OCI-LY3 (cell line): ENCODE data around the gene APBB2.

ENCODE experiments used
- H2AFZ ChIP-seq: fragments of 200-600, 300-600 bp; shearing (Covaris generic); 2 replicates; pipeline ENCODE4 v1.6.0; 2014; ENCODE audit warnings: antibody characterized with exemption, low read depth, low read length
- H3K27ac ChIP-seq: fragments of 200-600, 300-600 bp; sonication (generic); 2 replicates; pipeline ENCODE4 v1.5.1; 2014; ENCODE audit warnings: mild to moderate bottlenecking, low read length, moderate library complexity, mixed read lengths
- H3K27me3 ChIP-seq: fragments of 200-600, 300-600 bp; sonication (generic); 2 replicates; pipeline ENCODE4 v1.6.1; 2014; ENCODE audit warnings: low read depth, low read length, mixed read lengths
- H3K36me3 ChIP-seq: fragments of 200-600, 300-600 bp; sonication (generic); replicated peaks from 2 replicates; pipeline ENCODE3; 2014; ENCODE audit warnings: low read depth, low read length, mixed read lengths
- H3K4me1 ChIP-seq: fragments of 300-600, 200-600 bp; sonication (generic); 2 replicates; pipeline ENCODE4 v1.6.1; 2014; ENCODE audit warnings: low read length, mixed read lengths
- H3K4me2 ChIP-seq: fragments of 200-600, 300-600 bp; sonication (generic); 2 replicates; pipeline ENCODE4 v1.6.1; 2014; ENCODE audit warnings: low read length, mixed read lengths
- H3K4me3 ChIP-seq: fragments of 300-600, 200-600 bp; sonication (generic); 2 replicates; pipeline ENCODE4 v1.5.1; 2014; ENCODE audit warnings: antibody characterized with exemption, mild to moderate bottlenecking, low read length, moderate library complexity
- H3K79me2 ChIP-seq: fragments of 300-600, 200-600 bp; shearing (Covaris generic); 2 replicates; pipeline ENCODE4 v1.6.1; 2014; ENCODE audit warnings: mild to moderate bottlenecking, low read length, mixed read lengths
- H3K9ac ChIP-seq: fragments of 300-600, 200-600 bp; shearing (Covaris generic); 2 replicates; pipeline ENCODE4 v1.6.0; 2014; ENCODE audit warnings: mild to moderate bottlenecking, low read length, moderate library complexity
- H3K9me3 ChIP-seq: fragments of 200-600, 300-600 bp; shearing (Covaris generic); 2 replicates; pipeline ENCODE4 v1.6.1; 2014; ENCODE audit warnings: low read length, mixed read lengths; ENCODE audit not compliant: insufficient read depth
- H4K20me1 ChIP-seq: fragments of 200-600, 300-600 bp; sonication (generic); 2 replicates; pipeline ENCODE4 v1.6.1; 2016; ENCODE audit warnings: low read length, mixed read lengths; ENCODE audit not compliant: insufficient read depth
- CTCF ChIP-seq: fragments of 200-600, 300-600 bp; sonication (generic); IDR thresholded peaks from 2 replicates; pipeline ENCODE4 v1.5.1; 2014; ENCODE audit warnings: antibody characterized with exemption, low read length, low read depth
- EZH2phosphoT487 ChIP-seq: fragments of 200-600 bp; shearing (Covaris generic); IDR thresholded peaks from 2 replicates; pipeline ENCODE4 v1.6.1; 2018; ENCODE audit warnings: antibody characterized with exemption, mixed run types, low read depth

Gene APBB2

GRCh38 chr4:41185614-41186592 is 28.4 kb downstream of the APBB2 start:
- Histone ChIP-seq H3K4me2 (no peak overlapping the region), H3K27me3 (no peaks in the 10 kb centered on the region), H4K20me1 (no peaks in the 10 kb centered on the region), H3K27ac (no peak overlapping the region), H3K79me2 (no peaks in the 10 kb centered on the region), H2AFZ (no peak overlapping the region), H3K4me1 (peaks cover 10% of the 10 kb centered on the region; the same call in 1 of the 2 replicates), H3K36me3 (no peaks in the 10 kb centered on the region), H3K9ac (no peak overlapping the region), H3K4me3 (no peak overlapping the region), H3K9me3 (no peaks in the 10 kb centered on the region)
- no peak for TF ChIP-seq CTCF

DNA sequence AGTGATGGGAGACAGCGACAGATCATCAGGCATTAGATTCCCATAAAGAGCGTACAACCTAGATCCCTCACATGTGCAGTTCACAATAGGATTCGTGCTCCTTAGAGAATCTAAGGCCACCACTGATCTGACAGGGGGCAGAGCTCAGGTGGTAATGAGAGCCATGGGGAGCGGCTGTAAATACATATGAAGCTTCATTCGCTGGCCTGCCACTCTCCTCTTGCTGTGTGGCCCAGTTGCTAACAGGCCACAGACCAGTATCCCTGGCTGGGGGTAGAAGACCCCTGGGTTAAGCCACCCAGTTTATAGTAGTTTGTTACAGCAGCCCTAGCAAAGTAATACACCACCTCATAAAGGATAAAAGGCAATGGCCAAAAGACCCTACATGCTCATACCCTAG is 30.3 kb downstream of the APBB2 start:
- Histone ChIP-seq H3K9me3 (no peaks in the 10 kb centered on the region), H3K4me2 (no peak overlapping the region), H4K20me1 (no peaks in the 10 kb centered on the region), H3K27ac (no peak overlapping the region), H2AFZ (no peak overlapping the region), H3K36me3 (no peaks in the 10 kb centered on the region), H3K79me2 (no peaks in the 10 kb centered on the region), H3K9ac (no peak overlapping the region), H3K27me3 (no peaks in the 10 kb centered on the region), H3K4me1 (peaks cover 3% of the 10 kb centered on the region; the same call in 1 of the 2 replicates), H3K4me3 (no peak overlapping the region)
- TF ChIP-seq EZH2phosphoT487 (no peak), CTCF (no peak)

- no peaks in the 10 kb centered on the region for H3K4me1 ChIP-seq
- no peak overlapping the region for H2AFZ ChIP-seq
- H3K4me2 ChIP-seq, result no peak overlapping the region
- H3K36me3 ChIP-seq, result no peaks in the 10 kb centered on the region
- H3K27me3 ChIP-seq, result no peaks in the 10 kb centered on the region
- H3K4me3 ChIP-seq, result no peak overlapping the region
- no peaks in the 10 kb centered on the region for H3K79me2 ChIP-seq
- no peaks in the 10 kb centered on the region for H4K20me1 ChIP-seq
- H3K9me3 ChIP-seq, result no peaks in the 10 kb centered on the region
- no peak overlapping the region for H3K27ac ChIP-seq
- H3K9ac ChIP-seq, result no peak overlapping the region
- TF ChIP-seq EZH2phosphoT487, result no peak
- no peak for TF ChIP-seq CTCF
Observed at GRCh38 chr4:41183021-41183553, 31.3 kb downstream of the APBB2 start.

DNA sequence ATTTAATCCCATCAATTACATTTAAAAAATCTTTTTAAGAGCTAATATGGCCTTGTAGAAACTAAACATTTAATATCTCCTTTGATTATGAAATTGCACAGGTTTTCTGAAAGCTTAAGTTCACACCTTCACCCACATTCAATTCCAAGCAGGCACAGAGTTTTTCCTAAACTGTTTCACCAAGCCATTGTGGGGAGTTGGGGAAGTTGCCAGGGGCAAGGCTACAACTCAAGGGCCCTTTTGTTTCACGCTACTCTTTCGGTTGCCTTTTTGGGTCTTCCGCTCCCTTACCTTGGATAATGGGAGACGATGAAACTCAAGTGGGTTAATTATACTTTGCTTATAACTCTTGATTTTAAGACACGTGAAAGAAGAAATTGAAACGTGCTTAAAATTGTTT is 33.3 kb downstream of the APBB2 start:
- no peaks in the 10 kb centered on the region for H4K20me1 ChIP-seq
- H3K4me2 ChIP-seq, result no peak overlapping the region
- no peak overlapping the region for H3K9ac ChIP-seq
- no peak overlapping the region for H2AFZ ChIP-seq
- H3K9me3 ChIP-seq, result no peaks in the 10 kb centered on the region
- H3K79me2 ChIP-seq, result no peaks in the 10 kb centered on the region
- TF ChIP-seq EZH2phosphoT487, result no peak
- no peak for TF ChIP-seq CTCF
- H3K27ac ChIP-seq, result no peak overlapping the region
- no peaks in the 10 kb centered on the region for H3K36me3 ChIP-seq
- no peaks in the 10 kb centered on the region for H3K4me1 ChIP-seq
- no peak overlapping the region for H3K4me3 ChIP-seq
- H3K27me3 ChIP-seq, result no peaks in the 10 kb centered on the region
